Lower lobe of right lung (tissue), 2 donors: ENCODE results near the gene FXYD6. TPM values are rescaled to one million over a fixed set of nuclear protein-coding genes. Genes with fewer than 3 reads are reported as not detected.

Experiments
- ATAC-seq, 2 donors: fragments of 200-7000 bp; cut with Tn5 transposase; one replicate each; pipeline ENCODE4 v1.9.1; 2020 to 2022; ENCODE audit warnings: mild to moderate bottlenecking in 2 of 2, moderate library complexity in 2 of 2
- DNase-seq: peaks from one replicate; pipeline ENCODE4 v3.0.0-alpha.2; 2020
- H3K27ac ChIP-seq: fragments of 200-600 bp; one replicate; pipeline ENCODE4 v1.8.0; 2022
- H3K27me3 ChIP-seq: fragments of 200-600 bp; one replicate; pipeline ENCODE4 v1.8.0; 2022; ENCODE audit warnings: low read depth
- H3K36me3 ChIP-seq: fragments of 200-600 bp; one replicate; pipeline ENCODE4 v1.8.0; 2022; ENCODE audit warnings: mild to moderate bottlenecking
- H3K4me1 ChIP-seq: fragments of 200-600 bp; one replicate; pipeline ENCODE4 v1.8.0; 2022
- H3K4me3 ChIP-seq: fragments of 200-600 bp; one replicate; pipeline ENCODE4 v1.8.0; 2022; ENCODE audit warnings: mild to moderate bottlenecking
- H3K9me3 ChIP-seq: fragments of 200-600 bp; one replicate; pipeline ENCODE4 v1.8.0; 2022
- intact Hi-C: fragments of 100-400 bp; cut with DNase I; formaldehyde crosslinking; loops from one replicate; pipeline ENCODE4 v1.11.0; 2022
- total RNA-seq: library from RNA; stranded (reverse); fragmentation: NEBNext Ultra II Directional; extraction: Animal tissue kit (Norgen Biotek cat#: 25700); gene quantifications from one replicate; pipeline ENCODE4 v1.2.1, GENCODE V29; 2021
- TF ChIP-seq, protein P1 (sequence below): fragments of 200-600 bp; IDR thresholded peaks from one replicate; pipeline ENCODE4 v1.8.0; 2022; ENCODE audit warnings: antibody characterized with exemption, mild to moderate bottlenecking
- donor health status: DM: no; HTN: yes; CAD: no; lungs with severe emphysema.

FXYD6 gene
- total RNA-seq, 1 donor from 2014 or later = 61.2 TPM

DNA sequence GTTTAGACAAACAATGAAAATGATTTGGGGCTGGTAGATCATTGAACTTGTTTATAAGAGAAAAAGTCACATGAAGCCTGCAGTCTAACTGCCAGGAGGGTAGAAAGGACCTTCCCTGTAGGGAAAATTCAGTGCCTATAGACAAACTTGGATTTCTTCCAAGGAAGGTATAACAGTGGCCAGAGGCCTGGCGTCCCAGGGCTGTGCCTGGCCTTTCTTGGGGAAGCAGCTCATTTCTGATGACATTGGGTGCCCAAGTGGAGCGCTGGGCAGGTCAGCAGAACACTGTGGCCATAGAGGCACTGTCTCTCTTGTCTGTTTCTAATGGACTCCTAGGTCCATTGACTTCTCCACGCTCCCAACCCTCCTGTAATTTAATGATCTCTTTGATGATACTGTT, 6.6 kb upstream of the FXYD6 start:
- peaks cover 16% of the 10 kb centered on the region for H3K27me3 ChIP-seq
- no peak overlapping the region for H3K4me3 ChIP-seq
- no peaks in the 10 kb centered on the region for H3K36me3 ChIP-seq
- H3K9me3 ChIP-seq = no peaks in the 10 kb centered on the region
- TF ChIP-seq, protein P1, sequence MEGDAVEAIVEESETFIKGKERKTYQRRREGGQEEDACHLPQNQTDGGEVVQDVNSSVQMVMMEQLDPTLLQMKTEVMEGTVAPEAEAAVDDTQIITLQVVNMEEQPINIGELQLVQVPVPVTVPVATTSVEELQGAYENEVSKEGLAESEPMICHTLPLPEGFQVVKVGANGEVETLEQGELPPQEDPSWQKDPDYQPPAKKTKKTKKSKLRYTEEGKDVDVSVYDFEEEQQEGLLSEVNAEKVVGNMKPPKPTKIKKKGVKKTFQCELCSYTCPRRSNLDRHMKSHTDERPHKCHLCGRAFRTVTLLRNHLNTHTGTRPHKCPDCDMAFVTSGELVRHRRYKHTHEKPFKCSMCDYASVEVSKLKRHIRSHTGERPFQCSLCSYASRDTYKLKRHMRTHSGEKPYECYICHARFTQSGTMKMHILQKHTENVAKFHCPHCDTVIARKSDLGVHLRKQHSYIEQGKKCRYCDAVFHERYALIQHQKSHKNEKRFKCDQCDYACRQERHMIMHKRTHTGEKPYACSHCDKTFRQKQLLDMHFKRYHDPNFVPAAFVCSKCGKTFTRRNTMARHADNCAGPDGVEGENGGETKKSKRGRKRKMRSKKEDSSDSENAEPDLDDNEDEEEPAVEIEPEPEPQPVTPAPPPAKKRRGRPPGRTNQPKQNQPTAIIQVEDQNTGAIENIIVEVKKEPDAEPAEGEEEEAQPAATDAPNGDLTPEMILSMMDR = no peak
- intact Hi-C loops = no loop called here
- DNase-seq = no peak
- peaks cover 29% of the 10 kb centered on the region for H3K4me1 ChIP-seq
- ATAC-seq = no peak
- no peak overlapping the region for H3K27ac ChIP-seq

DNA sequence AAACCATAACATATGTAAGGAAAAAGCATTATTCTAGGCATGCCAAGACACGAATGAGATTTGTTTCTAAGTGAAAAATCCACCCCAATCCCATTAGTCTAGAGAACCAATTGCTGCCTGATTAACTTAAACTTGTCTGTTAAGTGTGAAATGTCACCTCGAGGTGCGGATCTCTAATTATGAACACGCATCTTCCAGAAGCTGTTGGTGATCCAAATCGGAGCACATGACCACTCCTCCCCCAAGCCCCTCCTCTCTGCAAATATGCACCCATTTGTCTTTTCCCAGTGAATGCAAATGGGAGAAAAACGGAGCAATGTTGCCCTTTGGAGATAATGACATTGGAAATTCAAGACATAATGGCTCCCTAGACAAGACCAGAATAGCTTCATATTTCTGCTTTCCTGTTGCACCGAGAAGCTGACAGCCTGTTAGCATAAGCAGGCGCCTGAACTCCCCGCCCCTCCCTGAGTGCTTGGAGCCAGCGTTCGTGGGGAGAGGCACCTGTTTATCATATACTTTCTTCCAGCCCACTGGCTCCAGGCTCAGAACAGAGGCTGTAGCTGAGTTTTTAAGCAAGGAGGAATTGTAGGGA, 6.0 kb upstream of the FXYD6 start:
- Histone ChIP-seq H3K27me3 (peaks cover 16% of the 10 kb centered on the region), H3K4me1 (peaks cover 29% of the 10 kb centered on the region), H3K9me3 (no peaks in the 10 kb centered on the region), H3K27ac (no peak overlapping the region), H3K4me3 (no peak overlapping the region), H3K36me3 (no peaks in the 10 kb centered on the region)
- intact Hi-C loops = no loop called here
- no peak for ATAC-seq
- DNase-seq = no peak
- TF ChIP-seq, protein P1 = no peak

DNA sequence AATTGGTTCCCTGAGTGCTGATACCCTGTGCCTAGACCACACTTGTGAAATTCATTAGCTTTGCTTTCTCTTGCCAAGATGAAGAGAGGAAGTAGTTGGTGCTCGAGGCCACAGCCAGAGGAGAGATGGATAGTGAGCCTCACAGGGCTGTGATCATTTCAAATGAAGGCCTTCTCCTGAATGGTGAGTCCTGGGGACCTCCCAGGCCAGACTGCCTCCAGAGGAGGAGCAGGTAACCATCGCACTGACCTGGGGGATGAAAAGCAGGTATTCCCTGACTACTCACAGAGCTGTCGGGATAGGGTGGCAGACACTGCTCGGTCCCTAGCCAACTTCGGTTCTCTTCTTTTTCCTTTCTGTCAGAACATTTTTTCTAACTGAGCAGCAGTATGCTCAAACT, 4.8 kb upstream of the FXYD6 start:
- H3K27me3 ChIP-seq = peaks cover 26% of the 10 kb centered on the region
- H3K9me3 ChIP-seq = no peaks in the 10 kb centered on the region
- DNase-seq (no peak), ATAC-seq (no peak)
- H3K4me3 ChIP-seq = no peak overlapping the region
- no peak overlapping the region for H3K27ac ChIP-seq
- no peaks in the 10 kb centered on the region for H3K36me3 ChIP-seq
- peaks cover 35% of the 10 kb centered on the region for H3K4me1 ChIP-seq
- intact Hi-C loops = no loop called here
- TF ChIP-seq, protein P1 = no peak

DNA sequence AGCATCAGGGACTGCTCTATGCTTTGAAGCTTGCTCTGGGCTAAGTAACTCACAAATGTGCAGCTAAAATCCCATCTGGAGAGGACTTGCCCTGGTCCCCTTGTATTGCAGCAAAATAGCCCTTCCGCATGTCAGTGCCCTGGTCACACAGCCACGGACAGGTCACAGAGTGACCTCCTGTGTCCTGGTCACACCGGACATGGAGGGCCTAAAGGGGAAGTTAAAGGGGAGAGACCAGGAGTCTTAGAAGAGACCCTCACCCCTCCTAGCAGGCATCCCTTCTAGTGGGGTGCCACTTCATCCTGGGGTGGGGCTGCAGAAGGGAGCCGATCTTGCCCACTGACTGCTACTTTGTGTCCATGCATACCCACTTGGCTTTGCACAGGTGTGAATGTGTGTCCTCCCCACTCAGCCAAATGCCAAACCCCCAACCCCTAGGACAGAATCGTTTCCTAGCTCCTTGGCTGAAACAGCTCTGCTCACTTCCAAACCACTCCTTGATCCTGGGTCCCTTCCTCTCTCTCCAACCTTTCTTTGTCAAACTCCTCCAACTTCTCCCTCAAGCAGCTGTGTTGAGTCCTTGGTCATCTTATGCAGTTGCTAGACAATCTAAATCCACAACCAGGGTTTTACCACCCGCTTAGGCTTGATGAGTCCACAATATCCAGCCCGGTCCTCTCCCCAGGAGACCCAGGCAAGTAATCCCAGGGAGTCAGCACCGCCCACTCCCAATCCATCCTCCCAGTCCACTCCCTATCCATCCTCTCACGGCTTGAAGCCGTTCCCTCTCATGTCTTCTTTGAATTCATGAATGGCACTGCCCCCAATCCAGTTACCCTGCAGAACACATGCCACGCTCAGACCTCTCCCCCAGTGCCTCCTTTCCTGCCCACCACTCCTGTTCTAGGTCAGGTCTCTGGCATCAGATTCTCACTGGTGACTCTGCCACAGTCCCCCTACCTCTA, 3.3 kb upstream of the FXYD6 start:
- Histone ChIP-seq H3K27ac (no peak overlapping the region), H3K4me3 (no peak overlapping the region), H3K9me3 (no peaks in the 10 kb centered on the region), H3K4me1 (peaks cover 36% of the 10 kb centered on the region), H3K27me3 (peaks cover 39% of the 10 kb centered on the region), H3K36me3 (no peaks in the 10 kb centered on the region)
- intact Hi-C loops = no loop called here
- DNase-seq (no peak), ATAC-seq (no peak)
- TF ChIP-seq, protein P1 = no peak

DNA sequence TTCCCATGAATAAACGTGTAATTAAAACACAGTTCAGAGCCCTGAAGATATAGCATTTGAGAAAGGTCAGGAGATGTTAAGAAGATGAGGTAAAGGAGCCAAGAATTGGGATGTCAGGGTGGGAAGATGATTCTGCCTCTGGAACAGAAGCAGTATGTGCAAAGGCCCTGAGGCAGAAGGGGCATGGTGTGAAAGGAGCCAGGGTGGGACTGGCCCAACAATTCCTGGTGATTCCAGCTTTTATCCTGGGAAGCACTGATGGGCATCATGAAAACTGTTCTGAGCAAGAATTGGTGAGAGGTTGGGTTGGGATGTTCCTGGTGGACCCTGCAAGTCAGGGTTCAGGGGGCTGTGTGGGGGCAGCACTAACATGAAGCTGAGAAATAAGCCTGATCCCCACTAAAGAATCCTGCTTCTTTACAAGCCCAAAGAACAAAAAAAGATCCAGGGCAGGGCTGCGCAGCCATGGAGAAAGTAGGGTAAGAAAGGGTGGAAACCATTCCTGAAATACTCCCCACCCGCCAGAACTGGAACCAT, 2.5 kb upstream of the FXYD6 start:
- Histone ChIP-seq H3K36me3 (no peaks in the 10 kb centered on the region), H3K27ac (no peak overlapping the region), H3K4me1 (peaks cover 44% of the 10 kb centered on the region), H3K27me3 (peaks cover 42% of the 10 kb centered on the region), H3K4me3 (no peak overlapping the region), H3K9me3 (no peaks in the 10 kb centered on the region)
- no peak for DNase-seq
- TF ChIP-seq, protein P1 = no peak
- intact Hi-C loops = no loop called here
- ATAC-seq = no peak
